ENCODE measurements around the gene FLNA.

- no peak for TF ChIP-seq CTCF (IDR thresholded peaks at IDR 0.05 in 4 of 5, conservative IDR thresholded peaks at IDR 0.05 in 1 of 5)
- no peak for TF ChIP-seq POLR2A (IDR thresholded peaks at IDR 0.05)
These were observed 62.3 kb downstream of the FLNA start for GRCh38 chrX:154312116-154312515.
